Endodermal cell (in vitro differentiated cells): ENCODE results near the gene MAP3K4. TPM values are rescaled to one million over a fixed set of nuclear protein-coding genes. Genes with fewer than 3 reads are reported as not detected.

Experiments
- DNase-seq: peaks from one replicate; pipeline ENCODE4 v3.0.0-alpha.2; 2017
- H3K27ac ChIP-seq: 2 replicates; pipeline ENCODE4 v1.5.1; 2013; ENCODE audit warnings: mild to moderate bottlenecking, low read depth, low read length, moderate library complexity
- H3K27me3 ChIP-seq: 2 replicates; pipeline ENCODE4 v1.6.1; 2013; ENCODE audit warnings: mild to moderate bottlenecking, low read length, moderate library complexity; ENCODE audit not compliant: insufficient read depth, control insufficient read depth, poor library complexity, severe bottlenecking
- H3K36me3 ChIP-seq: 2 replicates; pipeline ENCODE4 v1.7.0; 2013; ENCODE audit warnings: mild to moderate bottlenecking, low read length, moderate library complexity; ENCODE audit not compliant: control insufficient read depth, insufficient read depth
- H3K4me1 ChIP-seq: one replicate; pipeline ENCODE4 v1.7.0; 2013; ENCODE audit warnings: low read length; ENCODE audit not compliant: control insufficient read depth, insufficient read depth
- H3K4me3 ChIP-seq: 2 replicates; pipeline ENCODE4 v1.5.1; 2013; ENCODE audit warnings: mild to moderate bottlenecking, low read length, moderate library complexity
- H3K9ac ChIP-seq: 2 replicates; pipeline ENCODE4 v1.6.1; 2013; ENCODE audit warnings: mild to moderate bottlenecking, low read length, moderate library complexity; ENCODE audit not compliant: poor library complexity, severe bottlenecking; ENCODE audit errors: extremely low read depth
- H3K9me3 ChIP-seq: 2 replicates; pipeline ENCODE4 v1.6.1; 2013; ENCODE audit warnings: mild to moderate bottlenecking, low read length, moderate library complexity; ENCODE audit not compliant: control insufficient read depth
- H3K27ac Mint-ChIP-seq: 2 replicates; pipeline ENCODE4 v1.8.0; 2020; ENCODE audit warnings: mixed read lengths
- H3K27me3 Mint-ChIP-seq: 2 replicates; pipeline ENCODE4 v1.8.0; 2021; ENCODE audit warnings: mild to moderate bottlenecking, mixed read lengths; ENCODE audit not compliant: insufficient read depth
- H3K36me3 Mint-ChIP-seq: 2 replicates; pipeline ENCODE4 v1.8.0; 2020; ENCODE audit warnings: low read depth, mixed read lengths
- H3K4me1 Mint-ChIP-seq: 2 replicates; pipeline ENCODE4 v1.8.0; 2020; ENCODE audit warnings: mixed read lengths
- H3K4me3 Mint-ChIP-seq: 2 replicates; pipeline ENCODE4 v1.8.0; 2020; ENCODE audit warnings: mild to moderate bottlenecking, moderate library complexity, mixed read lengths
- H3K9me3 Mint-ChIP-seq: 2 replicates; pipeline ENCODE4 v1.8.0; 2020; ENCODE audit warnings: mild to moderate bottlenecking, mixed read lengths
- CTCF ChIP-seq: fragments of 200-600 bp; sonication (generic); conservative IDR thresholded peaks from 2 replicates; pipeline ENCODE4 v1.5.0; 2021; ENCODE audit warnings: antibody characterized with exemption, mild to moderate bottlenecking
- WGBS, 2 experiments: methylation state at CpG; one replicate each; pipeline versions ENCODE4 v1.1.5 to v1.1.7; 2013; ENCODE audit warnings: missing lambda C conversion rate in 2 of 2, mixed read lengths in 1 of 2; ENCODE audit not compliant: insufficient coverage in 1 of 2, insufficient read length in 1 of 2; 5-methylcytosine and 5-hydroxymethylcytosine counted together
- total RNA-seq, 2 donors: library from RNA; stranded (reverse); fragmentation: NEBNext Ultra II Directional in 1 of 2; extraction: Animal tissue kit (Norgen Biotek cat#: 25700) in 1 of 2; gene quantifications; 2 replicates in 1 of 2; 3 replicates in 1 of 2; pipeline ENCODE4 v1.2.1, GENCODE V29; 2021

MAP3K4 gene
- total RNA-seq, 2 donors from 2014 or later: 82.8 to 105 TPM

DNA sequence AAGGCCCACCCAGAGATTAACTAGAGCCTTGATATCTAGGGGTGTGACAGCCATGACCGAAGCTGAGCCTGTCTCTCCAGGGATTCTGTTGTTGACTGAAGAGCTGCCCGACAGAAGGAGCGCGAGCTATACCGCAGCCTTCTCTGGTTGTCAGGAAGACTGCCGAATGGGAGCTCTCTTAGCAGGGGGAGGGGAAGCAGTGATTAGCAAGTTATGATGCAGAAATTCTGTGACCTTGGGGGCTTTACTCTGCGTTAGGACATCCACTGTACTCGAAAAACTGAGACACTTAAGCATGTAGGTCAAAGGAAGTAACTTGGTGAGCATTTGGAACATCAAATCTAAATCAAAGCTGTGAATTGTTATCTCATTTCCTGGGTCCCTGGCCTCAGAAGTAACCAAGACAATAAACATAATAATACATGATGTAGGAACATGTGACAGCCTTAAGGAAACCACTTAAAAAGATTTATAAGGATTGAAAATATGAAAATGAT, 84.7 kb downstream of the MAP3K4 start:
- TF ChIP-seq CTCF: no peak
- WGBS, 2 experiments: 75 to 86% methylated on average over 8 of the region's 8 CpGs
- peaks cover 25% of the 10 kb centered on the region for H3K36me3 Mint-ChIP-seq
- no peaks in the 10 kb centered on the region for H3K9me3 Mint-ChIP-seq
- H3K4me1 Mint-ChIP-seq: no peaks in the 10 kb centered on the region
- H3K27me3 Mint-ChIP-seq: no peaks in the 10 kb centered on the region
- no peak overlapping the region for H3K4me3 Mint-ChIP-seq
- no peak overlapping the region for H3K9ac ChIP-seq
- H3K27ac Mint-ChIP-seq: no peak overlapping the region
- DNase-seq: no peak
- peaks cover 2% of the 10 kb centered on the region for H3K4me1 ChIP-seq
- no peaks in the 10 kb centered on the region for H3K9me3 ChIP-seq
- H3K27ac ChIP-seq: peak overlapping the region; percentile 2
- no peaks in the 10 kb centered on the region for H3K27me3 ChIP-seq
- H3K36me3 ChIP-seq: peaks cover 72% of the 10 kb centered on the region
- no peak overlapping the region for H3K4me3 ChIP-seq

GRCh38 chr6:161079566-161080262, 88.1 kb downstream of the MAP3K4 start:
- WGBS, 2 experiments: 95 to 97% methylated on average over 5 to 12 of the region's 12 CpGs
- TF ChIP-seq CTCF: no peak
- no peaks in the 10 kb centered on the region for H3K27me3 Mint-ChIP-seq
- peaks cover 9% of the 10 kb centered on the region for H3K36me3 Mint-ChIP-seq
- Histone ChIP-seq H3K36me3 (peaks cover 77% of the 10 kb centered on the region), H3K9ac (no peak overlapping the region), H3K27ac (no peak overlapping the region), H3K27me3 (no peaks in the 10 kb centered on the region), H3K4me3 (no peak overlapping the region), H3K4me1 (peaks cover 2% of the 10 kb centered on the region), H3K9me3 (no peaks in the 10 kb centered on the region)
- H3K4me1 Mint-ChIP-seq: no peaks in the 10 kb centered on the region
- H3K4me3 Mint-ChIP-seq: no peak overlapping the region
- H3K27ac Mint-ChIP-seq: peak overlapping the region; percentile 64
- no peaks in the 10 kb centered on the region for H3K9me3 Mint-ChIP-seq
- no peak for DNase-seq

DNA sequence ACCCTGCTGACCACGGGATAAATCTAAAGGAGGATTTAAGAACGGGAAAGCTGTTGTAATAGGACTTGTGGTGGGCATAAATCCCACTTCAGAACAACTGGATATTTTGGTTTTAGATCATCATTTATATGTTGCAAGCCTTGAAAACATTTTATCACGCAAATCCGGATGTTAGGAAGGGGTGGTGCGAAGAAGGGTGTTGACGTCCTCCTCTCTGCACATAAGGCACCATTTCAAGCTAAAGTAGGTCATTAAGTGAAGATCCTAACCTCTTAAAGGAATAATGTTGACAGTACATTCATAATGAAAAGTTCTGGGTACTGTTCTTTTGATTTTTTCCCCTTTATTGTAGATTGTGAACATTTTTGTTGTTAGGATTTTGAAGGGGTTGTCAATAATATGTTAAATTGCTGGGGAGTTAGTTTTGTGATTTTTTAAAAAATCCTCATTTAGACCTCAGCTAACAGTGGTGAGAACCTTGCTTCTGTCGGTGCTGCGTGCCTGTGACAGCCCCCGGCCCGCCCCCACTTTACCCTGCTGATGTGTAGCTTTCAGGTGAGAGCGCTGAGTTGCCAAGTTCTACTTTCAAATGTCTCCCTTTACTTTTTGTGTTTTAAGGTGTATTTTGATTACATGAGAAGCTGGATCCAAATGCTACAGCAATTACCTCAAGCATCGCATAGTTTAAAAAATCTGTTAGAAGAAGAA, 88.8 kb downstream of the MAP3K4 start:
- H3K27ac ChIP-seq: no peak overlapping the region

More for the DNA sequence above, 88.8 kb downstream of the MAP3K4 start:
- Mint-ChIP-seq H3K27ac (no peak overlapping the region), H3K36me3 (peaks cover 11% of the 10 kb centered on the region), H3K9me3 (no peaks in the 10 kb centered on the region), H3K27me3 (no peaks in the 10 kb centered on the region), H3K4me1 (no peaks in the 10 kb centered on the region), H3K4me3 (no peak overlapping the region)
- no peak for TF ChIP-seq CTCF
- Histone ChIP-seq H3K4me3 (no peak overlapping the region), H3K4me1 (peaks cover 2% of the 10 kb centered on the region), H3K27me3 (no peaks in the 10 kb centered on the region), H3K9ac (no peak overlapping the region), H3K9me3 (no peaks in the 10 kb centered on the region), H3K36me3 (peaks cover 77% of the 10 kb centered on the region)
- 98 to 100% methylated on average over 3 to 12 of the region's 12 CpGs for WGBS, 2 experiments
- DNase-seq: no peak
